Body of pancreas (tissue), 4 donors: Measurements from ENCODE around the gene ANKRD6.
"Not testable (repeated sequence)": the region's sequence is repeated elsewhere in the genome, so short reads cannot be mapped to it uniquely, and the experiment has no call there.

Experiments
- POLR2A ChIP-seq, 3 donors: fragments of 450-650 bp; IDR thresholded peaks; one replicate each; pipeline ENCODE4 v1.6.1; 2016; ENCODE audit warnings: antibody characterized with exemption in 3 of 3, mild to moderate bottlenecking in 2 of 3
- TF ChIP-seq, protein P1 (sequence below), 7 experiments: fragments of 450-650 bp in 4 of 7; fragments of 200-600 bp in 3 of 7; sonication (generic) in 3 of 7; IDR thresholded peaks; one replicate each; pipeline ENCODE4 v1.5.1; 2016 to 2019; ENCODE audit warnings: antibody characterized with exemption in 7 of 7

DNA sequence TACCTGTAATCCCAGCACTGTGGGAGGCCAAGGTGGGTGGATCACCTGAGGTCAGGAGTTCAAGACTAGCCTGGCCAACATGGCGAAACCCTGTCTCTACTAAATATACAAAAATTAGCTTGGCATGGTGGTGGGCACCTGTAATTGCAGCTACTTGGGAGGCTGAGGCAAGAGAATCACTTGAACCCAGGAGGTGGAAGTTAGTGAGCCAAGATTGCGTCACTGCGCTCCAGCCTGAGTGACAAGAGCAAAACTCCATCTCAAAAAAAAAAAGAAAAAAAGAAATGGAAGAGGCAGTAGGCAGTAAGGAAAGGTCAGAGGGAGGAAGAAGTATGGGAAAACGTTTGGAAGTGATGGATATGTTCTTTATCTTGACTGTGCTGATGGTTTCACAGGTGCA is 35.1 kb upstream of the ANKRD6 start:
- not testable (repeated sequence) for TF ChIP-seq POLR2A (IDR thresholded peaks at IDR 0.05)
- TF ChIP-seq, protein P1, sequence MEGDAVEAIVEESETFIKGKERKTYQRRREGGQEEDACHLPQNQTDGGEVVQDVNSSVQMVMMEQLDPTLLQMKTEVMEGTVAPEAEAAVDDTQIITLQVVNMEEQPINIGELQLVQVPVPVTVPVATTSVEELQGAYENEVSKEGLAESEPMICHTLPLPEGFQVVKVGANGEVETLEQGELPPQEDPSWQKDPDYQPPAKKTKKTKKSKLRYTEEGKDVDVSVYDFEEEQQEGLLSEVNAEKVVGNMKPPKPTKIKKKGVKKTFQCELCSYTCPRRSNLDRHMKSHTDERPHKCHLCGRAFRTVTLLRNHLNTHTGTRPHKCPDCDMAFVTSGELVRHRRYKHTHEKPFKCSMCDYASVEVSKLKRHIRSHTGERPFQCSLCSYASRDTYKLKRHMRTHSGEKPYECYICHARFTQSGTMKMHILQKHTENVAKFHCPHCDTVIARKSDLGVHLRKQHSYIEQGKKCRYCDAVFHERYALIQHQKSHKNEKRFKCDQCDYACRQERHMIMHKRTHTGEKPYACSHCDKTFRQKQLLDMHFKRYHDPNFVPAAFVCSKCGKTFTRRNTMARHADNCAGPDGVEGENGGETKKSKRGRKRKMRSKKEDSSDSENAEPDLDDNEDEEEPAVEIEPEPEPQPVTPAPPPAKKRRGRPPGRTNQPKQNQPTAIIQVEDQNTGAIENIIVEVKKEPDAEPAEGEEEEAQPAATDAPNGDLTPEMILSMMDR (IDR thresholded peaks at IDR 0.05) = not testable (repeated sequence)
